Liver (tissue), 3 donors: ENCODE results near the gene SLC9A3.

ENCODE experiments used
- EGR1 ChIP-seq, 2 donors: IDR thresholded peaks; 2 replicates each; pipeline ENCODE4 v1.6.1; 2016 to 2018; ENCODE audit warnings: antibody characterized with exemption in 2 of 2, low read depth in 2 of 2
- FOXA1 ChIP-seq: IDR thresholded peaks from 2 replicates; pipeline ENCODE4 v1.6.1; 2016; ENCODE audit warnings: antibody characterized with exemption
- GABPA ChIP-seq, 2 donors: IDR thresholded peaks in 1 of 2; conservative IDR thresholded peaks in 1 of 2; 2 replicates each; pipeline ENCODE4 v1.6.1; 2016; ENCODE audit warnings: antibody characterized with exemption in 2 of 2, mild to moderate bottlenecking in 1 of 2, moderate library complexity in 1 of 2
- JUND ChIP-seq, 2 donors: IDR thresholded peaks; 2 replicates each; pipeline ENCODE4 v1.6.1; 2016; ENCODE audit warnings: antibody characterized with exemption in 2 of 2
- NR2F2 ChIP-seq: IDR thresholded peaks from 2 replicates; pipeline ENCODE4 v1.6.1; 2016; ENCODE audit warnings: antibody characterized with exemption
- RAD21 ChIP-seq, 2 donors: IDR thresholded peaks; 2 replicates each; pipeline ENCODE4 v1.6.1; 2016; ENCODE audit warnings: antibody characterized with exemption in 2 of 2, mild to moderate bottlenecking in 2 of 2
- REST ChIP-seq: IDR thresholded peaks from 2 replicates; pipeline ENCODE4 v1.6.1; 2016; ENCODE audit warnings: antibody characterized with exemption, mild to moderate bottlenecking
- RXRA ChIP-seq, 2 donors: IDR thresholded peaks; 2 replicates each; pipeline ENCODE4 v1.6.1; 2017 to 2018; ENCODE audit warnings: antibody characterized with exemption in 2 of 2, mild to moderate bottlenecking in 1 of 2
- SP1 ChIP-seq: IDR thresholded peaks from 2 replicates; pipeline ENCODE4 v1.6.1; 2018; ENCODE audit warnings: antibody characterized with exemption, mild to moderate bottlenecking
- TAF1 ChIP-seq: conservative IDR thresholded peaks from 2 replicates; pipeline ENCODE4 v1.6.1; 2016; ENCODE audit warnings: antibody characterized with exemption, mild to moderate bottlenecking
- YY1 ChIP-seq: IDR thresholded peaks from 2 replicates; pipeline ENCODE4 v1.6.1; 2016; ENCODE audit warnings: antibody characterized with exemption, mild to moderate bottlenecking
- TF ChIP-seq, protein P1 (sequence below): fragments of 150-350 bp; IDR thresholded peaks from 2 replicates; pipeline ENCODE4 v1.5.1; 2017; ENCODE audit warnings: improper control_type of control experiment, low read depth, low read length; ENCODE audit not compliant: missing input control
- TF ChIP-seq, protein P2 (sequence below): IDR thresholded peaks from 2 replicates; pipeline ENCODE4 v1.6.1; 2016; ENCODE audit warnings: antibody characterized with exemption
- TF ChIP-seq, protein P3 (sequence below): IDR thresholded peaks from 2 replicates; pipeline ENCODE4 v1.6.1; 2016; ENCODE audit warnings: antibody characterized with exemption
- donor health status: healthy.
- donor health status: healthy.

DNA sequence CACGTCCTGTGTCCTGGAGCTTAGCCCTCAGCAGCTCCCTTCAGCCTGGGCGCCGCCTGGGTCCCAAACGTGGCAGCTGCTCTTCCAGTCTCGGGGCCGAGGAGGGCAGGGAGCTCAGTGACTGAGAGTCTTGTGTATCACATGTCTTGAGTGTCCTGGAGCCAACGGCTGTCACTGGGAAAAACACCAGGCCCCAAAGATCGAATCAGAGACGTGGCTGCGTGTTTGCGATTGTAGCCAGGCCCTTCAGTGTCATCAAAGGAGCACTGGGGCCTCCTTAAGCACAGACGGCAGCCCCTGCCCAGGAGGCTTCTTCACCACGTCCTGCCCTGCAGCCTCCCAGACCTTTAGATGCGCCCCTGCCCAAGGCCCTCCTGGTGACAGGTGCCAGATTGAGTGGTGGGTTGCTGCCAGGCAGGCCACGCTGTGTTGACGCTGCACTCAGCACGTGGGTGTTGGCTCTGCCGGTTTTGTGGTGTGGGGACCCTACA is 86.9 kb downstream of the SLC9A3 start:
- TF ChIP-seq, protein P1, sequence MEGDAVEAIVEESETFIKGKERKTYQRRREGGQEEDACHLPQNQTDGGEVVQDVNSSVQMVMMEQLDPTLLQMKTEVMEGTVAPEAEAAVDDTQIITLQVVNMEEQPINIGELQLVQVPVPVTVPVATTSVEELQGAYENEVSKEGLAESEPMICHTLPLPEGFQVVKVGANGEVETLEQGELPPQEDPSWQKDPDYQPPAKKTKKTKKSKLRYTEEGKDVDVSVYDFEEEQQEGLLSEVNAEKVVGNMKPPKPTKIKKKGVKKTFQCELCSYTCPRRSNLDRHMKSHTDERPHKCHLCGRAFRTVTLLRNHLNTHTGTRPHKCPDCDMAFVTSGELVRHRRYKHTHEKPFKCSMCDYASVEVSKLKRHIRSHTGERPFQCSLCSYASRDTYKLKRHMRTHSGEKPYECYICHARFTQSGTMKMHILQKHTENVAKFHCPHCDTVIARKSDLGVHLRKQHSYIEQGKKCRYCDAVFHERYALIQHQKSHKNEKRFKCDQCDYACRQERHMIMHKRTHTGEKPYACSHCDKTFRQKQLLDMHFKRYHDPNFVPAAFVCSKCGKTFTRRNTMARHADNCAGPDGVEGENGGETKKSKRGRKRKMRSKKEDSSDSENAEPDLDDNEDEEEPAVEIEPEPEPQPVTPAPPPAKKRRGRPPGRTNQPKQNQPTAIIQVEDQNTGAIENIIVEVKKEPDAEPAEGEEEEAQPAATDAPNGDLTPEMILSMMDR = no peak
- TF ChIP-seq, protein P2, sequence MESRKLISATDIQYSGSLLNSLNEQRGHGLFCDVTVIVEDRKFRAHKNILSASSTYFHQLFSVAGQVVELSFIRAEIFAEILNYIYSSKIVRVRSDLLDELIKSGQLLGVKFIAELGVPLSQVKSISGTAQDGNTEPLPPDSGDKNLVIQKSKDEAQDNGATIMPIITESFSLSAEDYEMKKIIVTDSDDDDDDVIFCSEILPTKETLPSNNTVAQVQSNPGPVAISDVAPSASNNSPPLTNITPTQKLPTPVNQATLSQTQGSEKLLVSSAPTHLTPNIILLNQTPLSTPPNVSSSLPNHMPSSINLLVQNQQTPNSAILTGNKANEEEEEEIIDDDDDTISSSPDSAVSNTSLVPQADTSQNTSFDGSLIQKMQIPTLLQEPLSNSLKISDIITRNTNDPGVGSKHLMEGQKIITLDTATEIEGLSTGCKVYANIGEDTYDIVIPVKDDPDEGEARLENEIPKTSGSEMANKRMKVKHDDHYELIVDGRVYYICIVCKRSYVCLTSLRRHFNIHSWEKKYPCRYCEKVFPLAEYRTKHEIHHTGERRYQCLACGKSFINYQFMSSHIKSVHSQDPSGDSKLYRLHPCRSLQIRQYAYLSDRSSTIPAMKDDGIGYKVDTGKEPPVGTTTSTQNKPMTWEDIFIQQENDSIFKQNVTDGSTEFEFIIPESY = no peak
- TF ChIP-seq, protein P3, sequence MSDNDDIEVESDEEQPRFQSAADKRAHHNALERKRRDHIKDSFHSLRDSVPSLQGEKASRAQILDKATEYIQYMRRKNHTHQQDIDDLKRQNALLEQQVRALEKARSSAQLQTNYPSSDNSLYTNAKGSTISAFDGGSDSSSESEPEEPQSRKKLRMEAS = no peak
- no peak for TF ChIP-seq SP1
- TF ChIP-seq JUND (IDR thresholded peaks at IDR 0.05) = no peak
- TF ChIP-seq REST = no peak
- TF ChIP-seq GABPA (IDR thresholded peaks at IDR 0.05 in 1 of 2, conservative IDR thresholded peaks at IDR 0.05 in 1 of 2) = no peak
- TF ChIP-seq FOXA1 = no peak
- TF ChIP-seq YY1 = no peak
- no peak for TF ChIP-seq TAF1
- TF ChIP-seq RAD21 (IDR thresholded peaks at IDR 0.05) = no peak
- TF ChIP-seq RXRA (IDR thresholded peaks at IDR 0.05) = no peak
- no peak for TF ChIP-seq EGR1 (IDR thresholded peaks at IDR 0.05; ENCODE audit: low read depth in 2 of 2)
- no peak for TF ChIP-seq NR2F2
